Measurements from ENCODE around the gene RPL13. TPM values are rescaled to one million over a fixed set of nuclear protein-coding genes. Genes with fewer than 3 reads are reported as not detected.

The RPL13 gene
- total and polyA plus RNA-seq, 2 of the 13 experiments (the other 11 are each of a cell fraction or from before 2014, with no cell fraction given): 2,988 to 4,411 TPM

DNA sequence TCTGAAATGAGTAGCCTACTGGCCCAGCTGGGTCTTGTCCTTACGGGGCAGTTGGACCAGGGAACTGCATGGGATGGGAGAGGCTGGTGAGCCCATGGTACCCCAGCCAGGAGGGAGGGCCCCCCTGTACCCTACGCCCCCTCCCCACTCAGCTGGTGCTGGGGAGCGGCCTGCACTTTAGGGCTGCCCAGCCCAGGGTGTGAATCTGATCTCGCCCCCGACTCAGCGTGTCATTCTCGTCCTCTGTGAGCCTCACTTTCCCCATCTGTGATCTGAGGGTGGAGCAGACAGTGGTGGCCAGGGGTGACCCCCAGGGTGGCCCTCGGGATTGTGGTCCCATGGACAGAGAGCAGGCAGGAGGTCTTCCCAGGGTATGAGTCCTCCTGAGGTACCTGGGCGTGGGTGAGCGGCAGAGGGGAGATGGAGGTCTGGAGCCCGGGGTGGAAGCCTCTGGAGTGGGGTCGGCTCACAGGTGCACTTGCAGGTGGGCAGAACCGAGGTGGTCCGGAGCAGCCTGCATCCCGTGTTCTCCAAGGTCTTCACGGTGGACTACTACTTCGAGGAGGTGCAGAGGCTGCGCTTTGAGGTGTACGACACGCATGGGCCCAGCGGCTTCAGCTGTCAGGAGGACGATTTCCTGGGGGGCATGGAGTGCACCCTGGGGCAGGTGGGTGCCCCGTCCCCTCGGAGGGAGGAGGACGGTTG is 16.7 kb downstream of the RPL13 start:
- POLR2A ChIA-PET: interaction anchor here (1.3 kb wide), 1 partner anchor 12 kb away, joined by 4 read pairs; no protein-coding TSS in a partner anchor
- no peak for FAIRE-seq
- no peak overlapping the region for H3K4me2 ChIP-seq (ENCODE audit: low read depth, low read length)
- H3K79me2 ChIP-seq (ENCODE audit: insufficient read depth, low read length): no peaks in the 10 kb centered on the region
- intact Hi-C loops (cut with micrococcal nuclease; ENCODE audit: unreplicated experiment) (no loop called here), in situ Hi-C loops (cut with HindIII; ENCODE audit: extremely low pct_ligation_motif_present, low pct_unique_long_range_greater_than_20kb) (no loop called here)
- 67% methylated on average over 19 of the region's 25 CpGs for WGBS (ENCODE audit: low lambda C conversion rate)
- no peak overlapping the region for H3K27ac ChIP-seq (ENCODE audit: extremely low read length, insufficient read depth, low read length)
- no peak overlapping the region for H2AFZ ChIP-seq (ENCODE audit: low read length)
- H3K4me1 ChIP-seq (ENCODE audit: insufficient read depth, low read length): peaks cover 30% of the 10 kb centered on the region
- no peak overlapping the region for H3K4me3 ChIP-seq (replicated peaks in 1 of 3; ENCODE audit: insufficient read depth in 1 of 3, low read depth in 2 of 3, low read length in 3 of 3)
- H3K9me3 ChIP-seq (ENCODE audit: low read length): no peaks in the 10 kb centered on the region
- H3K36me3 ChIP-seq (replicated peaks in 1 of 2; ENCODE audit: control insufficient read depth in 1 of 2, insufficient read depth in 2 of 2, low read length in 2 of 2): no peaks in the 10 kb centered on the region
- DNase-seq (ENCODE audit: low spot score): no peak
- no peaks in the 10 kb centered on the region for H4K20me1 ChIP-seq (ENCODE audit: insufficient read depth, low read length)
- H3K9ac ChIP-seq (ENCODE audit: insufficient read depth, low read depth, low read length): no peak overlapping the region
- H3K27me3 ChIP-seq (ENCODE audit: control insufficient read depth in 1 of 2, insufficient read depth in 2 of 2, low read length in 2 of 2): peaks cover 0 to 5% of the 10 kb centered on the region in 2 experiments; a peak in 1 of 5 replicates
- no peak for ATAC-seq
- no TSS peak for BruUV-seq (replicated peaks)
- CTCF ChIA-PET (ENCODE audit: low intra/inter-chr PET ratio, low total read pairs): no interaction called here
- no peak for TF ChIP-seq HNRNPK (IDR thresholded peaks at IDR 0.05; ENCODE audit: low read depth, low read length, poor library complexity, severe bottlenecking)
- no peak for TF ChIP-seq ZNF691 (CRISPR knock-in tag; IDR thresholded peaks at IDR 0.05; ENCODE audit: borderline replicate concordance, low read depth)
- TF ChIP-seq NCOA2 (CRISPR knock-in tag; IDR thresholded peaks at IDR 0.05): no peak
- TF ChIP-seq, protein P1, sequence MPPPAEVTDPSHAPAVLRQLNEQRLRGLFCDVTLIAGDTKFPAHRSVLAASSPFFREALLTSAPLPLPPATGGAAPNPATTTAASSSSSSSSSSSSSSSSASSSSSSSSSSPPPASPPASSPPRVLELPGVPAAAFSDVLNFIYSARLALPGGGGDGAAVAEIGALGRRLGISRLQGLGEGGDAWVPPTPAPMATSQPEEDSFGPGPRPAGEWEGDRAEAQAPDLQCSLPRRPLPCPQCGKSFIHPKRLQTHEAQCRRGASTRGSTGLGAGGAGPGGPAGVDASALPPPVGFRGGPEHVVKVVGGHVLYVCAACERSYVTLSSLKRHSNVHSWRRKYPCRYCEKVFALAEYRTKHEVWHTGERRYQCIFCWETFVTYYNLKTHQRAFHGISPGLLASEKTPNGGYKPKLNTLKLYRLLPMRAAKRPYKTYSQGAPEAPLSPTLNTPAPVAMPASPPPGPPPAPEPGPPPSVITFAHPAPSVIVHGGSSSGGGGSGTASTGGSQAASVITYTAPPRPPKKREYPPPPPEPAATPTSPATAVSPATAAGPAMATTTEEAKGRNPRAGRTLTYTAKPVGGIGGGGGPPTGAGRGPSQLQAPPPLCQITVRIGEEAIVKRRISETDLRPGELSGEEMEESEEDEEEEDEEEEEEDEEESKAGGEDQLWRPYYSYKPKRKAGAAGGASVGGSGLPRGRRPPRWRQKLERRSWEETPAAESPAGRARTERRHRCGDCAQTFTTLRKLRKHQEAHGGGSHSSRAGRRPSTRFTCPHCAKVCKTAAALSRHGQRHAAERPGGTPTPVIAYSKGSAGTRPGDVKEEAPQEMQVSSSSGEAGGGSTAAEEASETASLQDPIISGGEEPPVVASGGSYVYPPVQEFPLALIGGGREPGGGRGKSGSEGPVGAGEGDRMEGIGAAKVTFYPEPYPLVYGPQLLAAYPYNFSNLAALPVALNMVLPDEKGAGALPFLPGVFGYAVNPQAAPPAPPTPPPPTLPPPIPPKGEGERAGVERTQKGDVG (CRISPR knock-in tag; IDR thresholded peaks at IDR 0.05; ENCODE audit: borderline replicate concordance): no peak
- TF ChIP-seq PRPF4 (IDR thresholded peaks at IDR 0.05; ENCODE audit: low read depth, low read length, poor library complexity, severe bottlenecking): no peak
- TF ChIP-seq MBNL3 (CRISPR knock-in tag; conservative IDR thresholded peaks at IDR 0.05): no peak
- TF ChIP-seq ZNF558 (CRISPR knock-in tag; IDR thresholded peaks at IDR 0.05; ENCODE audit: borderline replicate concordance): no peak
- no peak for TF ChIP-seq MIER2 (CRISPR knock-in tag; IDR thresholded peaks at IDR 0.05)
- TF ChIP-seq, protein P2, sequence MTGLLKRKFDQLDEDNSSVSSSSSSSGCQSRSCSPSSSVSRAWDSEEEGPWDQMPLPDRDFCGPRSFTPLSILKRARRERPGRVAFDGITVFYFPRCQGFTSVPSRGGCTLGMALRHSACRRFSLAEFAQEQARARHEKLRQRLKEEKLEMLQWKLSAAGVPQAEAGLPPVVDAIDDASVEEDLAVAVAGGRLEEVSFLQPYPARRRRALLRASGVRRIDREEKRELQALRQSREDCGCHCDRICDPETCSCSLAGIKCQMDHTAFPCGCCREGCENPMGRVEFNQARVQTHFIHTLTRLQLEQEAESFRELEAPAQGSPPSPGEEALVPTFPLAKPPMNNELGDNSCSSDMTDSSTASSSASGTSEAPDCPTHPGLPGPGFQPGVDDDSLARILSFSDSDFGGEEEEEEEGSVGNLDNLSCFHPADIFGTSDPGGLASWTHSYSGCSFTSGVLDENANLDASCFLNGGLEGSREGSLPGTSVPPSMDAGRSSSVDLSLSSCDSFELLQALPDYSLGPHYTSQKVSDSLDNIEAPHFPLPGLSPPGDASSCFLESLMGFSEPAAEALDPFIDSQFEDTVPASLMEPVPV (CRISPR knock-in tag; IDR thresholded peaks at IDR 0.05): no peak
- TF ChIP-seq ARID3A (IDR thresholded peaks at IDR 0.05; ENCODE audit: low read depth, low read length): no peak
- TF ChIP-seq KDM5A (IDR thresholded peaks at IDR 0.05; ENCODE audit: borderline replicate concordance, low read length): no peak
- TF ChIP-seq ZBTB33 (CRISPR knock-in tag; IDR thresholded peaks at IDR 0.05): no peak
- no peak for TF ChIP-seq ZFAT (CRISPR knock-in tag; conservative IDR thresholded peaks at IDR 0.05)
- TF ChIP-seq SUZ12 (IDR thresholded peaks at IDR 0.05; ENCODE audit: low read depth, low read length): no peak
